NB4 (cell line): Measurements from ENCODE around the gene AURKA.

Experiments
- CTCF ChIP-seq: IDR thresholded peaks from one replicate; pipeline ENCODE4 v1.5.1; 2012; ENCODE audit warnings: low read depth, low read length
- MAX ChIP-seq: IDR thresholded peaks from 2 replicates; pipeline ENCODE4 v1.6.1; 2011; ENCODE audit warnings: low read depth, low read length
- MYC ChIP-seq: IDR thresholded peaks from 2 replicates; pipeline ENCODE4 v1.6.1; 2011; ENCODE audit warnings: low read depth, low read length
- POLR2A ChIP-seq: IDR thresholded peaks from 2 replicates; pipeline ENCODE4 v1.6.1; 2011; ENCODE audit warnings: mild to moderate bottlenecking; ENCODE audit not compliant: insufficient read length; ENCODE audit errors: extremely low read depth

GRCh38 chr20:56424931-56425330, 32.9 kb upstream of the AURKA start:
- TF ChIP-seq CTCF (no peak), POLR2A (no peak), MYC (no peak), MAX (no peak)
